Activated CD8-positive, alpha-beta T cell treated with anti-CD3 and anti-CD28 coated beads, Interleukin-2, amount 10 ng/mL, durations not matched to agents 7 days and 5 days (primary cell): ENCODE data around the gene PARP1. TPM values are rescaled to one million over a fixed set of nuclear protein-coding genes. Genes with fewer than 3 reads are reported as not detected.
"Not testable (repeated sequence)": the region's sequence is repeated elsewhere in the genome, so short reads cannot be mapped to it uniquely, and the experiment has no call there.

Experiments
- ATAC-seq: fragments of 150-1000 bp; cut with Tn5 transposase; one replicate; pipeline ENCODE4 v1.10.0; 2021; ENCODE audit warnings: moderate library complexity
- CTCF ChIA-PET: fragments of 350-600 bp; sonication (Branson Sonifier 250); formaldehyde crosslinking; loops from one replicate; lab custom pipeline; 2021; ENCODE audit warnings: antibody characterized with exemption; lab: Charles Lee
- POLR2A ChIA-PET: fragments of 350-600 bp; sonication (Branson Sonifier 250); formaldehyde crosslinking; loops from one replicate; lab custom pipeline; 2021; ENCODE audit warnings: antibody characterized with exemption; lab: Charles Lee
- DNase-seq: peaks from one replicate; pipeline ENCODE4 v3.0.0-alpha.2; 2020
- H3K27ac Mint-ChIP-seq: one replicate; pipeline ENCODE4 v1.8.0; 2021; ENCODE audit warnings: mild to moderate bottlenecking, mixed read lengths
- H3K27me3 Mint-ChIP-seq: one replicate; pipeline ENCODE4 v1.8.0; 2021; ENCODE audit warnings: low read depth, mixed read lengths
- H3K36me3 Mint-ChIP-seq: one replicate; pipeline ENCODE4 v1.8.0; 2021; ENCODE audit warnings: low read depth, mixed read lengths
- H3K4me1 Mint-ChIP-seq: one replicate; pipeline ENCODE4 v1.8.0; 2021; ENCODE audit warnings: low read depth, mixed read lengths
- H3K4me3 Mint-ChIP-seq: one replicate; pipeline ENCODE4 v1.8.0; 2021; ENCODE audit warnings: mild to moderate bottlenecking, mixed read lengths
- H3K9me3 Mint-ChIP-seq: one replicate; pipeline ENCODE4 v1.8.0; 2022; ENCODE audit warnings: mixed read lengths; ENCODE audit not compliant: insufficient read depth
- total RNA-seq, 2 experiments: library from RNA; stranded (reverse); gene quantifications; one replicate each; pipeline ENCODE4 v1.2.3, GENCODE V29; 2021

PARP1 gene
- total RNA-seq, 2 experiments from 2014 or later: 139 to 145 TPM

DNA sequence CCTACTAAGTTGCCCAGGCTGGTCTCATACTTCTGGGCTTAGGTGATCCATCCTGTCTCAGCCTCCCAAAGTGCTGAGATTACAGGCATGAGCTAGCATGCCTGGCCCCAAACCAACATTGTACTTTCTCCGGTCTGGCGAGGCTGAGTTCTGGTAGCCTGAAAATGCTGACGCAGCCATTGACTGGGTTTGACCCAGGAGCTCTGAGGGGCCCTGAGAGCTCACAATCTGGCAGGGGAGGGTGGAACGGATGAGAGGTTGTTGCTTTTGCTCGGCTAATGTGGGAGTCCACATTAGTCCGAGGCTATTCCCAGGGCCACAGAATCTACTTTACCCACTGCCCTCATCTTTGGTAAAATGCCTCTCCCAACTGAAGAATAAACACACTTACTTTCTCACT, 35.1 kb upstream of the PARP1 start:
- H3K27me3 Mint-ChIP-seq: peaks cover 44% of the 10 kb centered on the region
- no peak overlapping the region for H3K27ac Mint-ChIP-seq
- no peak overlapping the region for H3K4me3 Mint-ChIP-seq
- H3K4me1 Mint-ChIP-seq: peaks cover 32% of the 10 kb centered on the region
- no peaks in the 10 kb centered on the region for H3K9me3 Mint-ChIP-seq
- ATAC-seq (no peak), DNase-seq (no peak)
- CTCF ChIA-PET: interaction anchor here (2.5 kb wide), 1 partner anchor 13 kb away, joined by 13 read pairs; no protein-coding TSS in a partner anchor
- POLR2A ChIA-PET: no interaction called here
- H3K36me3 Mint-ChIP-seq: no peaks in the 10 kb centered on the region

DNA sequence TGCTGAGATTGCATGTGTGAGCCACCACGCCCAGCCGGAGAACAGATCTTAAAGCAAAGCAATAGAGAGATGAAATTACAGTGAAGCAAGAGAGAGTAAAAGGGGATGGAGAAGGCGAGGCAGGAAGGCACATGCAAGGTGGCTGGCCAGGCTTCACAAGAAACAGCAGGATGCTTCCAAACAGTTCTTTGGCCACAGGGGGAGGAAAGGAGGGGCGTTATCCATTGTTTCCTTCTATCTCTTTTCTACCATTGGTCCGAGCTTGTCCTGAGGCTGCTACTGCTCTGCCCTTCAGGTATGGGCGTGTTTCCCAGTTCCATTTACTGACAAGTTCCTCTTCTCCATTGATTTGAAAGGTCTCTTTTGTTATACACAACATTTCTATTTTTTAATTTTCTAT, 33.7 kb upstream of the PARP1 start:
- Mint-ChIP-seq H3K4me1 (peaks cover 32% of the 10 kb centered on the region), H3K36me3 (no peaks in the 10 kb centered on the region), H3K27ac (no peak overlapping the region), H3K27me3 (peaks cover 49% of the 10 kb centered on the region), H3K4me3 (no peak overlapping the region), H3K9me3 (no peaks in the 10 kb centered on the region)
- DNase-seq: no peak
- CTCF ChIA-PET: interaction anchor here (1.9 kb wide), 2 partner anchors 15 kb away, joined by 4 to 6 read pairs; no protein-coding TSS in a partner anchor
- POLR2A ChIA-PET: no interaction called here
- no peak for ATAC-seq

DNA sequence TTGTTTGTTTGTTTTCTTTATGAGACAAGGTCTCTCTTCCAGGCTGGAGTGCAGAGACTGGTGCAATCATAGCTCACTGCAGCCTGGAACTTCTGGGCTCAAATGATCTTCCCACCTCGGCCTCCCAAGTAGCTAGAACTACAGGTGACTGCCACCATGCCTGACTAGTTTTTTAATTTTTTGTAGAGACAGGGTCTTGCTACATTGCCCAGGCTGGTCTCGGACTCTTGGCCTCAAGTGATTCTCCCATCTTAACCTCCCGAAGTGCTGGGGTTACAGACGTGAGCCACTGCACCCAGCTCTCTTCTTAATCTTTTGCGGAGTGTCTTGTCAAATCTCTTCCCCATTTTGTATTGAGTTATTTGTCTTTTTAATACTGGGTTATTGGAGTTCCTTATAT, 32.6 kb upstream of the PARP1 start:
- Mint-ChIP-seq H3K4me1 (peaks cover 24% of the 10 kb centered on the region), H3K9me3 (no peaks in the 10 kb centered on the region), H3K27me3 (peaks cover 50% of the 10 kb centered on the region), H3K27ac (no peak overlapping the region), H3K4me3 (no peak overlapping the region), H3K36me3 (no peaks in the 10 kb centered on the region)
- ATAC-seq: no peak
- ChIA-PET CTCF (interaction anchor here (1.9 kb wide), 2 partner anchors 14 to 17 kb away, joined by 4 to 6 read pairs; no protein-coding TSS in a partner anchor), POLR2A (no interaction called here)
- DNase-seq: no peak

DNA sequence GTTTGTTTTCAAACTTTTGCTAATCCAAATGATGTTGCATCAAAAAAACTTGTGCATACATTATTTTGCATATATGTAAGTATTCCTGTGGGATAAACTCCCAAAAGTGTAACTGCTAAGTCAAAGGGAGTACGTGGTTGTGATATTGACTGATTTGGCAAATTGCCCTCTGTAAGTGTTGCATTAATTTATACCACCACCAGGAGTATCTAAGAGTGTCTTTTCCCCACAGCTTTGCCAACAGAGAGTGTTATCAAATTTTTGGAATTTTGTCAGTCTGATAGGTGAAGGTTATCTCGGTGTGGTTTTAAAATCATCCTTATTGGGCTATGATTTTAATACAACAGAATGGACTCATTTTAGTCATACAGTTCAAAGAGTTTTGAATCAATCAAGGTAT, 30.1 kb upstream of the PARP1 start:
- no peaks in the 10 kb centered on the region for H3K36me3 Mint-ChIP-seq
- no peak overlapping the region for H3K27ac Mint-ChIP-seq
- POLR2A ChIA-PET: no interaction called here
- H3K4me3 Mint-ChIP-seq: no peak overlapping the region
- DNase-seq (no peak), ATAC-seq (no peak)
- H3K9me3 Mint-ChIP-seq: no peaks in the 10 kb centered on the region
- H3K4me1 Mint-ChIP-seq: peaks cover under 1% of the 10 kb centered on the region
- peaks cover 40% of the 10 kb centered on the region for H3K27me3 Mint-ChIP-seq
- CTCF ChIA-PET: interaction anchor here (0.6 to 3.0 kb wide), 3 partner anchors 30 to 78 kb away, joined by 3 to 10 read pairs (median 3); partner anchors contain the start of gene PARP1

DNA sequence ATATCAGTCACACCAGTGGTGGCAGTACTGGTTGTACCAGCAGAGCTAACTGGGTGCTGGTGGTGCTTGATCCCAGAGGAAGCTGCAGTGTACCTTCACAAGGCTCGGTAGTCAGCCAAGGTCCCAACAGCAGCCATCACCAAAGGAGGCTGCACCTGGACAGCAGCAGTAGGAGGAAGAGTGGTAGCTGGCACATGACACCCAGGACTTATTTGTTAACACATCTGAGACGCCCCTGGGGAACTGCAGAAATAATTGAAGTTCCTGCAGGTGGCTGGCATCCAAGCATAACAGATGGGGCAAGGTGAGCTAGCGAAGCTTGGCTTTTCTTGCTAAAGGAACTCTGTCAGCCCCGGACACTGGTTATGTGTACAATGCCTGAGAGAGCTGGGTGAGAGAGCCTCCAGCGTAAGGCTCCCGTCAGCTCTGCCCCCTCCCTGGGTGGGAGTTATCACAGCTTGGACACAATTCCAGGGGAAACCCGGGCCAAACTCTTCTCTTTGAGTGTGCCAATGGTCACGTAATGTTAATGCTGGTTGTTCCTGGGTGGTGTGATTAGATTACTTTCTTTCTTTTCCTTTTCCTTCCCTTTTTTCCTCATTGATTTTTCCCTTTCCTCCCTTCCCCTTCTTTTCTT, 29.1 kb upstream of the PARP1 start:
- Mint-ChIP-seq H3K9me3 (no peaks in the 10 kb centered on the region), H3K27me3 (peaks cover 39% of the 10 kb centered on the region), H3K4me3 (no peak overlapping the region)

DNA sequence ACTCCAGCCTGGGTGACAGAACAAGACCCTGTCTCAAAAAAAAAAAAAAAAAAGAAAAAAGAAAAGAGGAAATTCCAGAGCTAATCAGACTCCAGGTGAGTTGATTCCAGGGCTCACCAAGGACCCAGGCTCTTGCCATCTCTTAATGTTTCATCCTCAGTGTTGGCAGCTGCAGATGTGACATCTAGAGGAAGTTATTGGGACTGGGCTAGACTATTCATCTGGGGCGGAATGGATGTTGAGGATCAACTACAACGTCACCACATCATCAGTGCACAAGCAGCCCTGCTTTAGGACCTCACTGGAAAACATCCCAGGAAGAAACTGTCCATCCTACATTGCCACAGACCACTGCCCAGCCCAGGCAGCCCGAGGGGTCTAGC, 28.6 kb upstream of the PARP1 start:
- ChIA-PET CTCF (interaction anchor here (1.4 to 3.0 kb wide), 4 partner anchors 8 to 28 kb away, joined by 3 to 13 read pairs (median 7); partner anchors contain the start of gene PARP1), POLR2A (no interaction called here)
- H3K27me3 Mint-ChIP-seq: peaks cover 37% of the 10 kb centered on the region
- no peaks in the 10 kb centered on the region for H3K36me3 Mint-ChIP-seq
- ATAC-seq: no peak
- H3K27ac Mint-ChIP-seq: no peak overlapping the region
- no peak for DNase-seq
- H3K9me3 Mint-ChIP-seq: no peaks in the 10 kb centered on the region
- no peak overlapping the region for H3K4me3 Mint-ChIP-seq
- H3K4me1 Mint-ChIP-seq: peaks cover 3% of the 10 kb centered on the region

More for the DNA sequence above, 29.1 kb upstream of the PARP1 start:
- no peak for ATAC-seq
- Mint-ChIP-seq H3K36me3 (no peaks in the 10 kb centered on the region), H3K4me1 (no peaks in the 10 kb centered on the region), H3K27ac (no peak overlapping the region)
- POLR2A ChIA-PET: no interaction called here
- DNase-seq: no peak
- CTCF ChIA-PET: interaction anchor here (1.7 to 3.0 kb wide), 3 partner anchors 10 to 29 kb away, joined by 3 to 13 read pairs (median 10); partner anchors contain the start of gene PARP1

DNA sequence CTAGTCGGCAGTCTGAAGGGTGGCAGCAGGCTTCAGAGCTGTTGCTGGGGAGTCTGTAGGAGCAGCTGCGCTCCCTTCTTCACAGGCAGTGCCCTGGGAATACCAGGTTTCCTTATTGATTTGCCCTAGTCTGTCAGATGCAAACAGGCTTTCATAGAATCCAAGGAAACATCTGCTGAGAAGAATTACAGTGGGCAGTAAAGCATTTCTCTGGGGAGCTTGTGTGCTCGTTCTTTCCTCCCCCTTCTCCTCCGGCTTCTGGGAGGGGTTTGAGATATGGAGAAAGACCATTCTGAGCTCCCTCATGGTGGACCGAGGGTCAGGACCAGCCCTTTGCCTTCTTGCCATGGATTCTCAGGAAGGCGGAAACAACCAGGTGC, 25.4 kb upstream of the PARP1 start:
- Mint-ChIP-seq H3K27me3 (peaks cover 16% of the 10 kb centered on the region), H3K36me3 (no peaks in the 10 kb centered on the region), H3K4me3 (no peak overlapping the region), H3K9me3 (no peaks in the 10 kb centered on the region), H3K4me1 (peaks cover 11% of the 10 kb centered on the region), H3K27ac (no peak overlapping the region)
- DNase-seq (no peak), ATAC-seq (no peak)
- ChIA-PET CTCF (interaction anchor here (1.4 kb wide), 1 partner anchor 11 kb away, joined by 6 read pairs; no protein-coding TSS in a partner anchor), POLR2A (no interaction called here)

DNA sequence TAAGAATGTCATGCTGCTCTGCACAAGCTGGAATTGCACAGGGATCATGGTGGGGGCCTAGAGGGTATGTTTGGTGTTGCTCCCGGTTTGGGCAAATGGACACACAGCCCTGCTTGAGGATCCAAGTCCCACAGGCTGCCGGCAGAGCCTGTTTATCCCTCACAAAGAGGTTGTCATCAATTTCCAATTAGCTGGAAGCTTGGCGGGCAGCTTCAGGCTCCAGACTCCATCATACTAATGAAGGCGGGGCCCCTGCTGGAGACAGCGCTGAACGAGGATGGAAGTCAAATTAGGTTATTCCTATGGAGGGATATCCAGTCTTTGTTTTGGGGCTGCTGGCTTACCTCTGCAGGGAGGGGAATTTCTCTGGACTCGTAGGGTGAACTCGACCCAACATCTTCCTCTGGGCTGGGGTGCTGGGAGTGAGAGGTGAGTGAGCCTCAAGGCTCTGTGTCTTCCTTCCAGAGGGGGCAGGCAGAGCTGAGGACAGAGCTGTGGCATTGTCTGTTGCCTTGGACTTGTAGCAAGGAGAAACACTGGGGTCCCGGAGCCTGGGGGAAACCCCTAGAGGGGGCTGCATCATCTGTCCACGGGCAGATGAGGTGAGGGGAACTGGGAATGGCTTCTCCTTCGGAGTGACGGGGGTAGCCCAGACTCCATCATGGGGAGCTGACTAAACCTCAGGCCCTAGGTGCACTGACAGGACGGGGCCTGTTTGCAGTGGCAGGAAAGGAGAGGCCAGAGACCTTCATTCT, 24.9 kb upstream of the PARP1 start:
- Mint-ChIP-seq H3K4me3 (no peak overlapping the region), H3K36me3 (no peaks in the 10 kb centered on the region), H3K27ac (no peak overlapping the region), H3K27me3 (peaks cover 11% of the 10 kb centered on the region), H3K4me1 (peaks cover 11% of the 10 kb centered on the region), H3K9me3 (no peaks in the 10 kb centered on the region)
- CTCF ChIA-PET: interaction anchor here (1.4 kb wide), 1 partner anchor 11 kb away, joined by 6 read pairs; no protein-coding TSS in a partner anchor
- ATAC-seq (no peak), DNase-seq (no peak)
- POLR2A ChIA-PET: no interaction called here

DNA sequence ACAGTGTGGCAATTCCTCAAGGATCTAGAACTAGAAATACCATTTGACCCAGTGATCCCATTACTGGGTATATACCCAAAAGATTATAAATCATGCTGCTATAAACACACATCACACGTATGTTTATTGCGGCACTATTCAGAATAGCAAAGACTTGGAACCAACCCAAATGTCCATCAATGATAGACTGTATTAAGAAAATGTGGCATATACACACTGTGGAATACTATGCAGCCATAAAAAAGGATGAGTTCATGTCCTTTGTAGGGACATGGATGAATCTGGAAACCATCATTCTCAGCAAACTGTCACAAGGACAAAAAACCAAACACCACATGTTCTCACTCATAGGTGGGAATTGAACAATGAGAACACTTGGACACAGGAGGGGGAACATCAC, 24.0 kb upstream of the PARP1 start:
- CTCF ChIA-PET, ATAC-seq, H3K27me3 Mint-ChIP-seq, H3K36me3 Mint-ChIP-seq, H3K27ac Mint-ChIP-seq, H3K9me3 Mint-ChIP-seq, POLR2A ChIA-PET, H3K4me3 Mint-ChIP-seq, DNase-seq: not testable (repeated sequence)
- H3K4me1 Mint-ChIP-seq: peaks cover 15% of the 10 kb centered on the region

DNA sequence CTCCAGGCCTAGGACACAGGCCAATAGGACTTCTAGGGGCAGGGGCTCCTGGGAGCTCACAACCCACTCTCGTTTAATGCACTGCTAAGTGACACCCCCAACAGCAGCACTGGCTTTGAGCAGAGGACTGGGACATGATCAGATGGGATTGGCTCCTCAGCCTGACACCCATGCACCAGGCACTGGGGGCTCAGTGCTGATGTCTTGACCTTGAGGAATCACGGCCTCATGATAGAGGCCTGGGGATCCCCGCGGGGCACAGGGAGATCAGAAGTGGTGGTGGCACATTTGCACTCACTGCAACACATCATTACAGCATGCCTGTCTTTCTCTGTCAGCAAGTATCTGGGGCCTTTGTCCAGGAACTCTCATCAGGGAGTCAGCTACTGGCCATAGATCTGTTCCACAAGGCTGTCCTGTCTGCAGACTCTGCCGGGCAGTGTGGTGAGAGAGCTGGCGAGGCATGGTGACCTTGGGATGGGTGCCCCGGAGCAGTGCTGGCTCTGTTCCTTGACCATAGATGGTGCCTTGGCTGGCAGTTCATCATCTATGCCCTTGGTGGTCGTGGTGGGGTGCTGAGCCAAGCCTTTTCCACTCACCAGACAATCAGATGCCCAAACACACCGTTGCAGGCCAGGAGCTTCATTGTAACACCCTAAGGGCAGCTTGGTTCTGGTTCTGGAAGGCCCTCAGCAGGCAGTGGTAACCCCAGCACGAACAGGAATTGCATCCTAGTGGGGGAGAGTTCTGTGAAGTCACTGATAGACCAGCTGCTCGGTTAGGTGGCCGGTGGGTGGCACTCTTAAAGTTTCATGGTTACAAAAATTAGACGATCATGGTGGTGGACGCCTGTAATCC, 22.2 kb upstream of the PARP1 start:
- CTCF ChIA-PET: interaction anchor here (3.0 kb wide), 1 partner anchor 14 kb away, joined by 13 read pairs; no protein-coding TSS in a partner anchor
- peaks cover 2% of the 10 kb centered on the region for H3K27me3 Mint-ChIP-seq
- POLR2A ChIA-PET: no interaction called here
- no peaks in the 10 kb centered on the region for H3K36me3 Mint-ChIP-seq
- no peak overlapping the region for H3K4me3 Mint-ChIP-seq
- DNase-seq (no peak), ATAC-seq (no peak)
- no peak overlapping the region for H3K27ac Mint-ChIP-seq
- H3K4me1 Mint-ChIP-seq: peaks cover 24% of the 10 kb centered on the region
- H3K9me3 Mint-ChIP-seq: no peaks in the 10 kb centered on the region

DNA sequence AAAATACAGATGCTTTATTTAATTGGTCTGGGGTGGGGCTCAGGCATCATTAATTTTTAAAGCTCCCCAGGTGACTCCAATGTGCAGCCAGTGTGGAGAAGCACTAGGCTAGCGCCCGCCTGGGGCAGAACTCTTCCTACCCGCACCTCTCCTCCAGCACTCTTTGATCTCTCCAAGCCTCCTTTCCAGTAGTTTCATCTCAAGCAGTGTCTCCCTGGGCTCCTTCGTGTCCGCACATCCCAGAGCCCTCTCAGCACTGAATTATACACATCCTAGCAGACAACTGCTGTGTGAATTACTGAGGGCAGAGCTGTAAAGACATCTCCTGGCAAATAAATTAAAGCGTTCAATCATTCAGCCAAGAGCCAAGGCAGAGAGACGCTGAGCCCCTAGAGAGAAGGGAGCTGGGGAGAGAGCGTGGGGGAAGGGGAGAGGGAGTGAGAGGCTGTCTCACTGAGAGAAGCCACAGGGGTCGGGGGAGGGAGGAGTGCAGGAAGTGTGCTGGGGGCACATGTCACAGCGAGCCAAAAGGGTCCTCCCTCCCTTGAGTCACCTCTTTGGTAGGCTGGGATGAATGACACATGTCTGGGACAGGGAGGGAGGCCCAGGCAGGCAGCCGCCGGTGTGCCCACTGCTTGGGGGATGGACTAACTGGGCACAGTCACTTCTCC, 21.0 kb upstream of the PARP1 start:
- peaks cover 24% of the 10 kb centered on the region for H3K4me1 Mint-ChIP-seq
- ChIA-PET POLR2A (no interaction called here), CTCF (interaction anchor here (3.0 kb wide), 1 partner anchor 15 kb away, joined by 13 read pairs; no protein-coding TSS in a partner anchor)
- no peak overlapping the region for H3K4me3 Mint-ChIP-seq
- ATAC-seq (no peak), DNase-seq (no peak)
- no peaks in the 10 kb centered on the region for H3K9me3 Mint-ChIP-seq
- H3K36me3 Mint-ChIP-seq: no peaks in the 10 kb centered on the region
- H3K27ac Mint-ChIP-seq: no peak overlapping the region
- H3K27me3 Mint-ChIP-seq: peaks cover 2% of the 10 kb centered on the region
